Measurements from ENCODE around the gene NKIRAS1. TPM values are rescaled to one million over a fixed set of nuclear protein-coding genes. Genes with fewer than 3 reads are reported as not detected.

Gene NKIRAS1
- total RNA-seq, 1 experiment from 2014 or later = 8.9 TPM

Other genes starting within 250 kb of the NKIRAS1 start
- gene UBE2E1, start 111.0 kb downstream of the NKIRAS1 start, total RNA-seq (2021; ENCODE audit: unreplicated experiment) = 127 TPM
- 864 TPM for gene RPL15, start 142 bp upstream of the NKIRAS1 start, total RNA-seq (2021; ENCODE audit: unreplicated experiment)
- gene NR1D2, start 28.3 kb upstream of the NKIRAS1 start, total RNA-seq (2021; ENCODE audit: unreplicated experiment) = 9.5 TPM